Endothelial cell of umbilical vein (primary cell): ENCODE measurements around the gene NFIA. TPM values are rescaled to one million over a fixed set of nuclear protein-coding genes. Genes with fewer than 3 reads are reported as not detected.
A peak's percentile ranks its signal among the peaks of the same experiment; 100 is the strongest.

Experiments
- BruUV-seq: library from RNA; stranded (reverse); fragments of 400-500 nt; replicated peaks from 2 replicates; lab custom pipeline; 2021; lab: Mats Ljungman, UMichigan
- CTCF ChIA-PET: fragments of 300-600, 350-600 bp; sonication (Branson Sonifier 250); formaldehyde crosslinking; loops from one replicate; lab custom pipeline; 2021; ENCODE audit warnings: antibody characterized with exemption, inconsistent platforms; lab: Charles Lee
- POLR2A ChIA-PET: fragments of 300-600, 350-600 bp; sonication (Branson Sonifier 250); formaldehyde crosslinking; loops from one replicate; lab custom pipeline; 2021; ENCODE audit warnings: antibody characterized with exemption, inconsistent platforms; lab: Charles Lee
- DNase-seq: peaks from one replicate; pipeline ENCODE4 v3.0.0-alpha.2; 2011; ENCODE audit warnings: low read depth, low spot score
- FAIRE-seq: peaks from 2 replicates; lab custom pipeline; 2011; peaks lifted over from hg19 to GRCh38; lab: Jason Lieb, UNC
- H2AFZ ChIP-seq: 2 replicates; pipeline ENCODE4 v1.6.0; 2012; ENCODE audit warnings: low read depth, low read length, control low read depth, inconsistent platforms
- H3K27ac ChIP-seq: 2 replicates; pipeline ENCODE4 v1.5.1; 2011; ENCODE audit warnings: low read depth, mild to moderate bottlenecking, control low read depth, low read length, moderate library complexity; ENCODE audit not compliant: insufficient read depth
- H3K27me3 ChIP-seq, 2 experiments: 2 replicates each; pipeline versions ENCODE4 v1.6.0 to v1.6.1; 2011; ENCODE audit warnings: low read length in 2 of 2, mixed read lengths in 1 of 2; ENCODE audit not compliant: control insufficient read depth in 2 of 2, insufficient read depth in 2 of 2
- H3K36me3 ChIP-seq, 2 experiments: 2 replicates in 1 of 2; 3 replicates in 1 of 2; pipeline ENCODE4 v1.5.1; 2011; ENCODE audit warnings: low read length in 2 of 2, mild to moderate bottlenecking in 1 of 2, moderate library complexity in 1 of 2; ENCODE audit not compliant: control insufficient read depth in 2 of 2, insufficient read depth in 2 of 2; ENCODE audit errors: extremely low read depth in 1 of 2
- H3K4me1 ChIP-seq: 3 replicates; pipeline ENCODE4 v1.5.1; 2011; ENCODE audit warnings: mild to moderate bottlenecking, low read length; ENCODE audit not compliant: control insufficient read depth, insufficient read depth; ENCODE audit errors: extremely low read depth
- H3K4me2 ChIP-seq: 2 replicates; pipeline ENCODE4 v1.6.1; 2011; ENCODE audit warnings: low read length, control low read depth, mixed read lengths; ENCODE audit not compliant: insufficient read depth
- H3K4me3 ChIP-seq, 3 experiments: fragments of 200-600 bp in 1 of 3; sonication (generic), shearing (Covaris generic) in 1 of 3; replicated peaks in 1 of 3; 2 replicates each; pipeline ENCODE4 v1.5.1; 2011 to 2016; ENCODE audit warnings: control low read depth in 3 of 3, low read length in 3 of 3, mild to moderate bottlenecking in 2 of 3, inconsistent platforms in 1 of 3, low read depth in 1 of 3, moderate library complexity in 1 of 3; ENCODE audit not compliant: insufficient read depth in 1 of 3
- H3K79me2 ChIP-seq: 2 replicates; pipeline ENCODE4 v1.6.0; 2012; ENCODE audit warnings: low read length, inconsistent platforms; ENCODE audit not compliant: control insufficient read depth, insufficient read depth
- H3K9ac ChIP-seq: replicated peaks from 2 replicates; pipeline ENCODE3; 2011; ENCODE audit warnings: low read length, control low read depth; ENCODE audit not compliant: insufficient read depth; ENCODE audit errors: extremely low read depth
- H3K9me1 ChIP-seq: replicated peaks from 3 replicates; pipeline ENCODE4 v1.6.0; 2011; ENCODE audit warnings: mild to moderate bottlenecking, low read length; ENCODE audit not compliant: control insufficient read depth, insufficient read depth; ENCODE audit errors: extremely low read depth
- H3K9me3 ChIP-seq: replicated peaks from 2 replicates; pipeline ENCODE4 v1.5.1; 2012; ENCODE audit warnings: low read length, inconsistent platforms; ENCODE audit not compliant: control insufficient read depth, insufficient read depth
- H4K20me1 ChIP-seq: replicated peaks from 2 replicates; pipeline ENCODE3; 2011; ENCODE audit warnings: mild to moderate bottlenecking, low read length; ENCODE audit not compliant: control insufficient read depth, insufficient read depth; ENCODE audit errors: extremely low read depth
- CTCF ChIP-seq, 2 donors: IDR thresholded peaks; 1 replicate in 1 of 2; 2 replicates in 1 of 2; pipeline ENCODE4 v1.5.1; 2011; ENCODE audit warnings: low read length in 2 of 2, mild to moderate bottlenecking in 2 of 2, moderate library complexity in 2 of 2, control low read depth in 1 of 2, inconsistent platforms in 1 of 2, low read depth in 1 of 2; ENCODE audit not compliant: insufficient read depth in 1 of 2; ENCODE audit errors: extremely low read depth in 1 of 2
- FOS ChIP-seq: IDR thresholded peaks from 2 replicates; pipeline ENCODE4 v1.6.1; 2011; ENCODE audit warnings: mild to moderate bottlenecking, low read length, moderate library complexity, borderline replicate concordance; ENCODE audit not compliant: insufficient read depth
- JUN ChIP-seq: IDR thresholded peaks from 2 replicates; pipeline ENCODE4 v1.6.1; 2011; ENCODE audit warnings: borderline replicate concordance, low read depth; ENCODE audit not compliant: insufficient read length, insufficient read depth
- MYC ChIP-seq: IDR thresholded peaks from one replicate; pipeline ENCODE4 v1.6.1; 2011; ENCODE audit warnings: mild to moderate bottlenecking, low read depth, low read length
- POLR2A ChIP-seq: IDR thresholded peaks from 2 replicates; pipeline ENCODE4 v1.6.1; 2012; ENCODE audit warnings: low read depth, mild to moderate bottlenecking, control low read depth, low read length
- dilution Hi-C: fragments of 300-500 bp; cut with MboI; formaldehyde crosslinking; loops from one replicate; pipeline ENCODE4 v1.15.0; 2019; ENCODE audit warnings: low sequenced_read_pairs; ENCODE audit not compliant: extremely low pct_ligation_motif_present
- intact Hi-C: fragments of 100-400 bp; cut with micrococcal nuclease; formaldehyde crosslinking; loops from one replicate; pipeline ENCODE4 v1.10.0; 2022
- polyA plus RNA-seq, 4 experiments: library from polyadenylated mRNA; depleted of rRNA in 3 of 4; stranded (reverse) in 3 of 4; unstranded in 1 of 4; fragments of >200 nt; gene quantifications; 2 replicates each; pipeline versions ENCODE4 v1.2.1 to v1.2.3, GENCODE V29; 2011 to 2012; ENCODE audit warnings: missing spikeins in 1 of 4
- total RNA-seq: library from RNA; stranded (reverse); gene quantifications from 2 replicates; pipeline ENCODE4 v1.2.3, GENCODE V29; 2021

NFIA gene
- total and polyA plus RNA-seq, 2 donors (not counting 3 experiments of a cell fraction or from before 2014, with no cell fraction given) = 25.5 to 47.0 TPM

- DNase-seq (peak; percentile 44), FAIRE-seq (no peak)
- H3K27ac ChIP-seq = no peak overlapping the region
- H2AFZ ChIP-seq = no peak overlapping the region
- H3K36me3 ChIP-seq = no peaks in the 10 kb centered on the region
- no TSS peak for BruUV-seq
- TF ChIP-seq FOS (peak; percentile 18), CTCF (IDR thresholded peaks at IDR 0.05; ENCODE audit: extremely low read depth in 1 of 2, insufficient read depth in 1 of 2, low read depth in 1 of 2, low read length in 2 of 2) (no peak)
- ChIA-PET POLR2A (no interaction called here), CTCF (interaction anchor here (0.9 to 1.8 kb wide), 4 partner anchors 8 to 491 kb away, joined by 3 to 7 read pairs (median 4); no protein-coding TSS in a partner anchor)
- dilution Hi-C loops = no loop called here
- intact Hi-C loops = no loop called here
- H3K4me2 ChIP-seq = no peak overlapping the region
- H3K9me1 ChIP-seq = no peaks in the 10 kb centered on the region
- no peak overlapping the region for H3K4me3 ChIP-seq
- H4K20me1 ChIP-seq = peaks cover 2% of the 10 kb centered on the region
- H3K79me2 ChIP-seq = peaks cover 46% of the 10 kb centered on the region
- H3K9me3 ChIP-seq = no peaks in the 10 kb centered on the region
- H3K9ac ChIP-seq = no peak overlapping the region
- peaks cover 7% of the 10 kb centered on the region for H3K4me1 ChIP-seq
- H3K27me3 ChIP-seq = no peaks in the 10 kb centered on the region
Observed at GRCh38 chr1:61097317-61097716, 15.0 kb downstream of the NFIA start.

GRCh38 chr1:61097722-61098121, 15.4 kb downstream of the NFIA start:
- dilution Hi-C loops (no loop called here), intact Hi-C loops (no loop called here)
- Histone ChIP-seq H3K4me2 (no peak overlapping the region), H3K4me1 (peaks cover 7% of the 10 kb centered on the region), H4K20me1 (peaks cover 2% of the 10 kb centered on the region), H3K79me2 (peaks cover 43% of the 10 kb centered on the region), H3K9ac (no peak overlapping the region), H3K4me3 (no peak overlapping the region), H3K27me3 (no peaks in the 10 kb centered on the region), H3K36me3 (no peaks in the 10 kb centered on the region), H3K9me3 (no peaks in the 10 kb centered on the region), H3K27ac (no peak overlapping the region), H3K9me1 (no peaks in the 10 kb centered on the region), H2AFZ (no peak overlapping the region)
- no peak for DNase-seq
- FAIRE-seq = no peak
- POLR2A ChIA-PET = no interaction called here
- CTCF ChIA-PET = interaction anchor here (0.9 to 1.8 kb wide), 2 partner anchors 8 to 47 kb away, joined by 4 to 7 read pairs; no protein-coding TSS in a partner anchor
- TF ChIP-seq MYC = no peak
- TF ChIP-seq JUN = no peak
- TF ChIP-seq POLR2A = no peak
- no TSS peak for BruUV-seq
